K562 (cell line): ENCODE data around the gene MALRD1. TPM values are rescaled to one million over a fixed set of nuclear protein-coding genes. Genes with fewer than 3 reads are reported as not detected.

Source experiments
- ATAC-seq: fragments of 200-7000 bp; cut with Tn5 transposase; 3 replicates; pipeline ENCODE4 v1.9.1; 2020; ENCODE audit warnings: moderate library complexity
- BruUV-seq: library from RNA; stranded (reverse); fragments of 400-500 nt; replicated peaks from 2 replicates; lab custom pipeline; 2021; lab: Mats Ljungman, UMichigan
- CTCF ChIA-PET: fragments of 300-600 bp; formaldehyde crosslinking; extraction: SDS; loops from one replicate; lab custom pipeline; 2021; ENCODE audit warnings: low intra/inter-chr PET ratio; lab: Yijun Ruan, JAX
- POLR2A ChIA-PET: fragments of 300-600, 350-650 bp; sonication (Branson Sonifier 250); formaldehyde crosslinking; extraction: SDS; loops from one replicate; lab custom pipeline; 2021; ENCODE audit warnings: antibody characterized with exemption, inconsistent platforms; lab: Yijun Ruan, JAX
- DNase-seq, 4 experiments: peaks; one replicate each; pipeline versions ENCODE4 v3.0.0 to v3.0.0-alpha.2; 2011 to 2018; ENCODE audit warnings: low spot score in 3 of 4, mixed read lengths in 3 of 4; ENCODE audit errors: extremely low read depth in 1 of 4
- FAIRE-seq: peaks from 2 replicates; lab custom pipeline; 2011; peaks lifted over from hg19 to GRCh38; lab: Jason Lieb, UNC
- H2AFZ ChIP-seq: 2 replicates; pipeline ENCODE4 v1.6.0; 2011; ENCODE audit warnings: low read depth, low read length, control low read depth, inconsistent platforms
- H3K27ac ChIP-seq: fragments of 200-600 bp; 3 replicates; pipeline ENCODE4 v1.8.0; 2011; ENCODE audit warnings: low read depth, mild to moderate bottlenecking, control low read depth, inconsistent platforms, low read length, moderate library complexity, mixed read lengths; ENCODE audit errors: extremely low read depth
- H3K27me3 ChIP-seq, 2 experiments: fragments of 300-600 bp in 1 of 2; 2 replicates in 1 of 2; 3 replicates in 1 of 2; pipeline versions ENCODE4 v1.6.0 to v1.8.0; 2011; ENCODE audit warnings: inconsistent platforms in 2 of 2, low read length in 2 of 2, mild to moderate bottlenecking in 1 of 2, mixed read lengths in 1 of 2, moderate library complexity in 1 of 2; ENCODE audit not compliant: control insufficient read depth in 2 of 2, insufficient read depth in 2 of 2
- H3K36me3 ChIP-seq: fragments of 300-600 bp; 3 replicates; pipeline ENCODE4 v1.8.0; 2011; ENCODE audit warnings: mild to moderate bottlenecking, low read length, inconsistent platforms; ENCODE audit not compliant: control insufficient read depth, insufficient read depth
- H3K4me1 ChIP-seq, 2 experiments: fragments of 200-600 bp in 1 of 2; replicated peaks in 1 of 2; 2 replicates in 1 of 2; 3 replicates in 1 of 2; pipeline versions ENCODE4 v1.5.1 to v1.8.0; 2011; ENCODE audit warnings: inconsistent platforms in 2 of 2, low read length in 2 of 2, mild to moderate bottlenecking in 1 of 2, mixed read lengths in 1 of 2, moderate library complexity in 1 of 2; ENCODE audit not compliant: control insufficient read depth in 2 of 2, insufficient read depth in 2 of 2
- H3K4me2 ChIP-seq: 2 replicates; pipeline ENCODE4 v1.6.1; 2011; ENCODE audit warnings: low read length, control low read depth, inconsistent platforms, mixed read lengths; ENCODE audit not compliant: insufficient read depth
- H3K4me3 ChIP-seq: fragments of 200-600 bp; sonication (generic), shearing (Covaris generic); 2 replicates; pipeline ENCODE4 v1.5.1; 2016; ENCODE audit warnings: control low read depth, inconsistent platforms
- H3K79me2 ChIP-seq: fragments of 200-600 bp; 3 replicates; pipeline ENCODE4 v1.8.0; 2011; ENCODE audit warnings: low read length, inconsistent platforms; ENCODE audit not compliant: control insufficient read depth, insufficient read depth
- H3K9ac ChIP-seq, 2 experiments: 2 replicates each; pipeline versions ENCODE4 v1.6.0 to v1.6.1; 2011; ENCODE audit warnings: low read depth in 2 of 2, low read length in 2 of 2, control low read depth in 1 of 2, inconsistent platforms in 1 of 2, mild to moderate bottlenecking in 1 of 2, mixed read lengths in 1 of 2; ENCODE audit not compliant: insufficient read depth in 1 of 2
- H3K9me1 ChIP-seq: one replicate; pipeline ENCODE4 v1.6.0; 2011; ENCODE audit warnings: inconsistent platforms, mild to moderate bottlenecking, low read length, moderate library complexity; ENCODE audit not compliant: control insufficient read depth, insufficient read depth
- H3K9me3 ChIP-seq: replicated peaks from 2 replicates; pipeline ENCODE4 v1.5.1; 2011; ENCODE audit warnings: low read depth, low read length, inconsistent platforms; ENCODE audit not compliant: control insufficient read depth, insufficient read depth
- H4K20me1 ChIP-seq: replicated peaks from 2 replicates; pipeline ENCODE4 v1.6.1; 2011; ENCODE audit warnings: low read length, inconsistent platforms, mixed read lengths; ENCODE audit not compliant: control insufficient read depth, insufficient read depth
- CBX3 ChIP-seq, 2 experiments: IDR thresholded peaks; 1 replicate in 1 of 2; 2 replicates in 1 of 2; pipeline ENCODE4 v1.6.1; 2012; ENCODE audit warnings: inconsistent platforms in 2 of 2, low read length in 2 of 2, borderline replicate concordance in 1 of 2, control low read depth in 1 of 2
- EGR1 ChIP-seq: fragments of 450-650 bp; conservative IDR thresholded peaks from 2 replicates; pipeline ENCODE4 v1.6.1; 2017; ENCODE audit warnings: mild to moderate bottlenecking
- FOSL1 ChIP-seq: fragments of 200-800 bp; sonication (Bioruptor generic); conservative IDR thresholded peaks from 2 replicates; pipeline ENCODE4 v1.6.1; 2016; ENCODE audit warnings: missing genetic modification characterization, missing compliant biosample characterization
- NCOA4 ChIP-seq: fragments of 450-650 bp; IDR thresholded peaks from 2 replicates; pipeline ENCODE4 v1.6.1; 2018; ENCODE audit warnings: mild to moderate bottlenecking; ENCODE audit not compliant: partially characterized antibody
- PHB2 ChIP-seq: fragments of 450-650 bp; IDR thresholded peaks from 2 replicates; pipeline ENCODE4 v1.6.1; 2017; ENCODE audit warnings: low read depth
- PHF21A ChIP-seq: fragments of 450-650 bp; IDR thresholded peaks from 2 replicates; pipeline ENCODE4 v1.6.1; 2017; ENCODE audit warnings: low read depth, borderline replicate concordance
- WGBS: fragments of 100-300 bp; shearing (Covaris generic); methylation state at CpG from one replicate; pipeline ENCODE4 v1.1.6; 2016; ENCODE audit warnings: low coverage, mixed read lengths; ENCODE audit not compliant: insufficient coverage; ENCODE audit errors: missing lambda C conversion rate; 5-methylcytosine and 5-hydroxymethylcytosine counted together
- in situ Hi-C: fragments of 300-500 bp; cut with MboI; formaldehyde crosslinking; loops from 4 replicates; pipeline ENCODE4 v1.15.0; 2018; ENCODE audit warnings: inconsistent platforms, mixed read lengths
- intact Hi-C: fragments of 100-400 bp; cut with micrococcal nuclease; formaldehyde crosslinking; loops from 2 replicates; pipeline ENCODE4 v1.14.2; 2022
- polyA plus RNA-seq, 8 experiments: library from polyadenylated mRNA; depleted of rRNA in 4 of 8; stranded (reverse) in 5 of 8; unstranded in 3 of 8; fragments of >200 nt; fragmentation: Nextera tagmentation in 2 of 8; fragmentation: Illumina TruSeq in 1 of 8; extraction: Ambion mirVana in 2 of 8; extraction: Trizol in 1 of 8; gene quantifications; 2 replicates each; pipeline versions ENCODE4 v1.2.1 to v1.2.3, GENCODE V29; 2011 to 2014; ENCODE audit warnings: inconsistent platforms in 1 of 8, missing spikeins in 1 of 8
- total RNA-seq, 7 experiments: library from RNA; depleted of rRNA in 6 of 7; stranded (reverse); fragments of >200 nt in 6 of 7; fragmentation: Illumina TruSeq in 2 of 7; extraction: Trizol in 2 of 7; gene quantifications; 2 replicates each; pipeline versions ENCODE4 v1.2.1 to v1.2.3, GENCODE V29; 2011 to 2021; ENCODE audit warnings: low replicate concordance in 1 of 7
- TF ChIP-seq, protein P1 (sequence below), 2 experiments: fragments of 450-650 bp in 1 of 2; sonication (generic) in 1 of 2; formaldehyde crosslinking in 1 of 2; IDR thresholded peaks in 1 of 2; conservative IDR thresholded peaks in 1 of 2; 2 replicates each; pipeline versions ENCODE4 v1.6.1 to v1.8.1; 2016 to 2023; ENCODE audit warnings: mild to moderate bottlenecking in 2 of 2, moderate library complexity in 2 of 2, inconsistent platforms in 1 of 2, missing genetic modification reagents in 1 of 2
- TF ChIP-seq, protein P2 (sequence below): fragments of 250-450 bp; sonication (Bioruptor Pico); IDR thresholded peaks from 2 replicates; pipeline ENCODE4 v1.5.0; 2021

The MALRD1 gene
- total and polyA plus RNA-seq, 9 of the 15 experiments (the other 6 are each of a cell fraction or from before 2014, with no cell fraction given), result not detected

- H3K9ac ChIP-seq, result no peak overlapping the region
- H3K27ac ChIP-seq, result no peak overlapping the region
- H3K36me3 ChIP-seq, result no peaks in the 10 kb centered on the region
- no peak overlapping the region for H3K4me3 ChIP-seq
- ChIA-PET POLR2A (no interaction called here), CTCF (no interaction called here)
- DNase-seq (no peak), FAIRE-seq (no peak), ATAC-seq (no peak)
- H3K79me2 ChIP-seq, result no peaks in the 10 kb centered on the region
- no peak overlapping the region for H2AFZ ChIP-seq
- H3K9me1 ChIP-seq, result no peaks in the 10 kb centered on the region
- TF ChIP-seq PHB2, result no peak
- H3K4me1 ChIP-seq, result no peaks in the 10 kb centered on the region; a peak in 1 of 5 replicates
- no TSS peak for BruUV-seq
- no peaks in the 10 kb centered on the region for H3K9me3 ChIP-seq
- no peak overlapping the region for H3K4me2 ChIP-seq
- intact Hi-C loops (no loop called here), in situ Hi-C loops (no loop called here)
- H3K27me3 ChIP-seq, result no peaks in the 10 kb centered on the region
- H4K20me1 ChIP-seq, result no peaks in the 10 kb centered on the region
- WGBS, result 5% methylated on average over 2 of the region's 2 CpGs
Observed at GRCh38 chr10:19728964-19729363, 680.4 kb downstream of the MALRD1 start.

DNA sequence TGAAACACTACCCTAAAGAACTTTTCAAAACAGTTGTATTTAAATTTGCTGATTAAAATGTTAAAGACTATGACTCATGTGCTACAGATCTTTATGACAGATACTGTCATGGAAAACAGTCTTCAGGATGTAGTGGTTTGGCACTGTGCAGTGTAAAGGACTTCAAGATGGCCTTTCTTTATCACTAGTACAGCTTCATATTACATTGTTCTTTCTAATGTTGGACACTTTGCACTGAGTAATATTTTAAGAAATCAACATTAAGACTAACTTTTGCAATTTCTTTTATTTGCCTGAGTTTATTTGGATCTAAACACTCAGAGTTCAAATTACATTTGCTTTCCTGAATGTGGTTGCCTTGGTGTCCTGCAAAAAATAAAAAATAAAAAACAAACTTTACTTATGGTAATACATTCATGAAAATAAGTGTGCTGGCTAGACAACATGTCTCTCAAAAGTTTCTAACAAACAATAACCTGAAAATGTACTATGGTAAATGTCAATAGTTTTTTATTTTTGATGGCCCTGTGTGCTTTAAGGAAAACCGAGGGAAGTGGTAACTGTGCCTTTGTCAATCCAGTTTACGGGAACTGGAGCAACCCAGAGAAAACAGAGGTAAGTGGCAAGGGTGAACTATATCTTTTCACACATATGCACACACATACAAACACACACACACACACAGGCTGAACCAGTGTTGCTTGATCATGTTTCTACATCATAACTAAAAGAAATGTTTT is 681.7 kb downstream of the MALRD1 start:
- Histone ChIP-seq H3K9ac (no peak overlapping the region), H2AFZ (no peak overlapping the region), H3K9me1 (no peaks in the 10 kb centered on the region), H3K4me1 (no peaks in the 10 kb centered on the region; a peak in 1 of 5 replicates), H4K20me1 (no peaks in the 10 kb centered on the region), H3K36me3 (no peaks in the 10 kb centered on the region), H3K9me3 (no peaks in the 10 kb centered on the region), H3K27ac (peak overlapping the region; percentile 38; the same call in 2 of the 3 replicates), H3K4me3 (no peak overlapping the region), H3K27me3 (no peaks in the 10 kb centered on the region), H3K4me2 (no peak overlapping the region), H3K79me2 (no peaks in the 10 kb centered on the region)
- DNase-seq (peak in 1 of 4 experiments; percentile 10), ATAC-seq (no peak), FAIRE-seq (no peak)
- ChIA-PET POLR2A (no interaction called here), CTCF (no interaction called here)
- 7% methylated on average over 2 of the region's 2 CpGs for WGBS
- no peak for TF ChIP-seq EGR1
- TF ChIP-seq NCOA4, result no peak
- TF ChIP-seq PHF21A, result no peak
- TF ChIP-seq FOSL1, result peak; percentile 23; the same call in 1 of the 2 replicates
- no peak for TF ChIP-seq CBX3 (IDR thresholded peaks at IDR 0.05; ENCODE audit: borderline replicate concordance in 1 of 2, low read length in 2 of 2)
- TF ChIP-seq, protein P1, sequence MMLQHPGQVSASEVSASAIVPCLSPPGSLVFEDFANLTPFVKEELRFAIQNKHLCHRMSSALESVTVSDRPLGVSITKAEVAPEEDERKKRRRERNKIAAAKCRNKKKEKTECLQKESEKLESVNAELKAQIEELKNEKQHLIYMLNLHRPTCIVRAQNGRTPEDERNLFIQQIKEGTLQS (IDR thresholded peaks at IDR 0.05), result peak; percentile 22; the same call in 1 of the 2 replicates
- TF ChIP-seq, protein P1 (CRISPR knock-in tag; conservative IDR thresholded peaks at IDR 0.05), result no peak
- TF ChIP-seq, protein P2, sequence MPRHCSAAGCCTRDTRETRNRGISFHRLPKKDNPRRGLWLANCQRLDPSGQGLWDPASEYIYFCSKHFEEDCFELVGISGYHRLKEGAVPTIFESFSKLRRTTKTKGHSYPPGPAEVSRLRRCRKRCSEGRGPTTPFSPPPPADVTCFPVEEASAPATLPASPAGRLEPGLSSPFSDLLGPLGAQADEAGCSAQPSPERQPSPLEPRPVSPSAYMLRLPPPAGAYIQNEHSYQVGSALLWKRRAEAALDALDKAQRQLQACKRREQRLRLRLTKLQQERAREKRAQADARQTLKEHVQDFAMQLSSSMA, result no peak
- BruUV-seq, result no TSS peak
- intact Hi-C loops (no loop called here), in situ Hi-C loops (no loop called here)
